CD4-positive, alpha-beta memory T cell (primary cell): ENCODE measurements around the gene LRIG2. TPM values are rescaled to one million over a fixed set of nuclear protein-coding genes. Genes with fewer than 3 reads are reported as not detected.

ENCODE experiments used
- CTCF ChIA-PET: fragments of 350-600 bp; sonication (Branson Sonifier 250); formaldehyde crosslinking; loops from one replicate; lab custom pipeline; 2021; ENCODE audit warnings: inconsistent platforms; ENCODE audit not compliant: partially characterized antibody; lab: Charles Lee
- POLR2A ChIA-PET: fragments of 350-600 bp; sonication (Branson Sonifier 250); formaldehyde crosslinking; loops from one replicate; lab custom pipeline; 2021; ENCODE audit not compliant: partially characterized antibody; lab: Charles Lee
- DNase-seq, 5 donors: peaks; one replicate each; pipeline versions ENCODE4 v3.0.0 to v3.0.0-alpha.2; 2020 to 2022; ENCODE audit warnings: mixed read lengths in 1 of 5
- H3K27ac ChIP-seq: one replicate; pipeline ENCODE4 v1.7.0; 2013; ENCODE audit warnings: low read depth, low read length
- H3K27me3 ChIP-seq: 2 replicates; pipeline ENCODE4 v1.7.0; 2013; ENCODE audit warnings: mild to moderate bottlenecking, low read length, moderate library complexity; ENCODE audit not compliant: insufficient read depth
- H3K36me3 ChIP-seq: 2 replicates; pipeline ENCODE4 v1.7.0; 2013; ENCODE audit warnings: mild to moderate bottlenecking, low read length, moderate library complexity; ENCODE audit not compliant: insufficient read depth
- H3K4me1 ChIP-seq: 2 replicates; pipeline ENCODE4 v1.7.0; 2013; ENCODE audit warnings: mild to moderate bottlenecking, low read length, moderate library complexity; ENCODE audit not compliant: insufficient read depth
- H3K4me3 ChIP-seq, 2 donors: one replicate each; pipeline ENCODE4 v1.7.0; 2013; ENCODE audit warnings: low read length in 2 of 2, mild to moderate bottlenecking in 1 of 2
- H3K9me3 ChIP-seq, 2 donors: one replicate each; pipeline ENCODE4 v1.7.0; 2013; ENCODE audit warnings: low read length in 2 of 2, control low read depth in 1 of 2; ENCODE audit not compliant: control insufficient read depth in 1 of 2
- H3K27ac Mint-ChIP-seq, 7 donors: one replicate each; pipeline ENCODE4 v1.8.0; 2020 to 2021; ENCODE audit warnings: mixed read lengths in 7 of 7, mild to moderate bottlenecking in 6 of 7, inconsistent platforms in 3 of 7, moderate library complexity in 3 of 7
- H3K27me3 Mint-ChIP-seq, 2 donors: one replicate each; pipeline ENCODE4 v1.8.0; 2020 to 2021; ENCODE audit warnings: mixed read lengths in 2 of 2
- H3K36me3 Mint-ChIP-seq, 2 donors: one replicate each; pipeline ENCODE4 v1.8.0; 2020 to 2021; ENCODE audit warnings: mixed read lengths in 2 of 2, inconsistent platforms in 1 of 2, mild to moderate bottlenecking in 1 of 2
- H3K4me1 Mint-ChIP-seq, 4 donors: one replicate each; pipeline ENCODE4 v1.8.0; 2020 to 2021; ENCODE audit warnings: mixed read lengths in 4 of 4, mild to moderate bottlenecking in 1 of 4
- H3K4me3 Mint-ChIP-seq, 8 donors: one replicate each; pipeline ENCODE4 v1.8.0; 2020 to 2021; ENCODE audit warnings: mixed read lengths in 8 of 8, mild to moderate bottlenecking in 7 of 8, moderate library complexity in 6 of 8, inconsistent platforms in 3 of 8
- H3K9me3 Mint-ChIP-seq, 8 donors: one replicate each; pipeline ENCODE4 v1.8.0; 2020 to 2021; ENCODE audit warnings: mixed read lengths in 8 of 8, mild to moderate bottlenecking in 5 of 8, inconsistent platforms in 3 of 8, moderate library complexity in 1 of 8
- intact Hi-C: fragments of 100-400 bp; cut with micrococcal nuclease; formaldehyde crosslinking; loops from one replicate; pipeline ENCODE4 v1.15.1; 2023
- polyA plus RNA-seq, 2 donors: library from polyadenylated mRNA; unstranded; fragments of 300-500 nt; fragmentation: Illumina TruSeq; gene quantifications; one replicate each; pipeline ENCODE4 v1.2.3, GENCODE V29; 2021
- total RNA-seq, 2 experiments: library from RNA; stranded (reverse); gene quantifications; one replicate each; pipeline ENCODE4 v1.2.3, GENCODE V29; 2021

The LRIG2 gene
- total and polyA plus RNA-seq, 4 experiments from 2014 or later, result 3.0 to 27.9 (median 15.6) TPM

DNA sequence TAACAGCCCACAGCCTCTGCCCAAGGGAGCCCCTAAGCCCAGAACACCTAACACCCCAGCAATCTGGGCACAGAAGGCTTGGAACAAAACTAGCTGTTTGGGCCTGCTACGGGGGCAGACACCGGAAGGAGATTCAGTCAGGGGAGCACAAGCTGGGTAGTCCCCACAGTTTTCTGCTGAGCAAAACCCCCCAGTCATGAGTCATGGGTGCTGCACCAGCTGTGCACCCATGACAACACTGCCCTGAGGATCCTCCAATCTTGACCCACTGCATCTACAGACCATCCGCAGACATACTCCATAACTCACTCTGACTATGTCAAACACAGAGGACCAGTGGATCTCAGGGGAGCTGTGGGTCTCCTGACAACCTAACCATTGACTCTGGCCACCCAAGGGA, 105.1 kb downstream of the LRIG2 start:
- Mint-ChIP-seq H3K36me3 (no peaks in the 10 kb centered on the region), H3K27ac (no peak overlapping the region), H3K4me1 (no peaks in the 10 kb centered on the region), H3K27me3 (peaks cover 10 to 23% of the 10 kb centered on the region in 2 donors), H3K9me3 (peaks cover 0 to 20% (median 10%) of the 10 kb centered on the region in 8 donors), H3K4me3 (no peak overlapping the region)
- DNase-seq, result no peak
- intact Hi-C loops, result no loop called here
- ChIA-PET CTCF (no interaction called here), POLR2A (no interaction called here)
- Histone ChIP-seq H3K27ac (no peak overlapping the region), H3K4me3 (no peak overlapping the region), H3K36me3 (no peaks in the 10 kb centered on the region), H3K27me3 (no peaks in the 10 kb centered on the region), H3K4me1 (no peaks in the 10 kb centered on the region), H3K9me3 (no peaks in the 10 kb centered on the region)

DNA sequence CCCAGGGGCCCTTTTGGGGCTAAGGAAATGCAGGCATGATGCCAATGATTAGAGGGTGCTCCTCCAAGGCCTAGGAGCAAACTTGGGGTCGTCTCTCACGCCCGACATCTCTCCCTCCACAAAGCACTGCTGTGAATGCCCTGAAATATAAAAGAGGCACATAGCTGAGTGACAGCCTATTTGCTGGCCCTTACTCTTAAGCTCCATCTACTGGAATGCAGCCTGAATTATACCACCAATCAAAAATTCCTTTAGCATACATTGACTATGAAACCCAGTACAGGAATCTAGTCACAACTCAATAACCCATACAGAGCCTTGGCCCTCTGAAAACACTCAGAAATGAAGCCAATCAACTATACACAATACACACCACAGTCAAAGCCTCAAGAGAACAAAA, 105.5 kb downstream of the LRIG2 start:
- ChIA-PET POLR2A (no interaction called here), CTCF (no interaction called here)
- Mint-ChIP-seq H3K9me3 (peaks cover 0 to 16% (median 6%) of the 10 kb centered on the region in 8 donors), H3K27ac (no peak overlapping the region), H3K27me3 (peaks cover 12 to 23% of the 10 kb centered on the region in 2 donors), H3K4me3 (no peak overlapping the region), H3K4me1 (no peaks in the 10 kb centered on the region), H3K36me3 (no peaks in the 10 kb centered on the region)
- Histone ChIP-seq H3K27me3 (no peaks in the 10 kb centered on the region), H3K36me3 (no peaks in the 10 kb centered on the region), H3K27ac (no peak overlapping the region), H3K4me1 (no peaks in the 10 kb centered on the region), H3K9me3 (no peaks in the 10 kb centered on the region), H3K4me3 (no peak overlapping the region)
- intact Hi-C loops, result no loop called here
- no peak for DNase-seq

Other genes starting within 250 kb of the LRIG2 start
- 10 to 100 TPM in 1 of 2 experiments, 1 to 10 TPM in 1; 9.7 to 12.7 TPM for gene SLC16A1, start 117.0 kb upstream of the LRIG2 start, total RNA-seq
- 10 to 100 TPM in 1 of 2 donors, 1 to 10 TPM in 1; 10.0 to 14.8 TPM for gene SLC16A1, start 117.0 kb upstream of the LRIG2 start, polyA plus RNA-seq